ENCODE data around the gene POLR3GL.

Gene POLR3GL

GRCh38 chr1:145985502-145986439, 21.3 kb downstream of the POLR3GL start:
- TF ChIP-seq CTCF (IDR thresholded peaks at IDR 0.05; ENCODE audit: borderline replicate concordance, insufficient read depth, low read depth, low read length): no peak
- no peak overlapping the region for H3K4me3 ChIP-seq (ENCODE audit: low read depth, low read length)

GRCh38 chr1:145986551-145986950, 22.1 kb downstream of the POLR3GL start:
- no peak overlapping the region for H3K4me3 ChIP-seq (ENCODE audit: low read depth, low read length)
- TF ChIP-seq CTCF (IDR thresholded peaks at IDR 0.05; ENCODE audit: borderline replicate concordance, insufficient read depth, low read depth, low read length): no peak

- no peak for TF ChIP-seq CTCF (IDR thresholded peaks at IDR 0.05; ENCODE audit: borderline replicate concordance, insufficient read depth, low read depth, low read length)
- no peak overlapping the region for H3K4me3 ChIP-seq (ENCODE audit: low read depth, low read length)
These were observed 23.4 kb downstream of the POLR3GL start for GRCh38 chr1:145987926-145988325.

- no peak overlapping the region for H3K4me3 ChIP-seq (ENCODE audit: low read depth, low read length)
- no peak for TF ChIP-seq CTCF (IDR thresholded peaks at IDR 0.05; ENCODE audit: borderline replicate concordance, insufficient read depth, low read depth, low read length)
These were observed 24.3 kb downstream of the POLR3GL start for GRCh38 chr1:145988773-145989172.

GRCh38 chr1:145990249-145990855, 25.9 kb downstream of the POLR3GL start:
- TF ChIP-seq CTCF (IDR thresholded peaks at IDR 0.05; ENCODE audit: borderline replicate concordance, insufficient read depth, low read depth, low read length): no peak
- no peak overlapping the region for H3K4me3 ChIP-seq (ENCODE audit: low read depth, low read length)

GRCh38 chr1:145991735-145992412, 27.4 kb downstream of the POLR3GL start:
- no peak overlapping the region for H3K4me3 ChIP-seq (ENCODE audit: low read depth, low read length)
- no peak for TF ChIP-seq CTCF (IDR thresholded peaks at IDR 0.05; ENCODE audit: borderline replicate concordance, insufficient read depth, low read depth, low read length)
